Neural progenitor cell (in vitro differentiated cells): ENCODE measurements around the gene CACHD1. TPM values are rescaled to one million over a fixed set of nuclear protein-coding genes. Genes with fewer than 3 reads are reported as not detected.

Experiments
- DNase-seq: peaks from one replicate; pipeline ENCODE4 v3.0.0-alpha.2; 2016; ENCODE audit warnings: low spot score
- H2AFZ ChIP-seq: fragments of 200-600 bp; sonication (generic); replicated peaks from 2 replicates; pipeline ENCODE4 v1.6.1; 2016; ENCODE audit warnings: antibody characterized with exemption
- H3F3A ChIP-seq: fragments of 200-600 bp; sonication (generic); 2 replicates; pipeline ENCODE4 v1.6.1; 2016; ENCODE audit warnings: antibody characterized with exemption, low read depth
- H3K27ac ChIP-seq: fragments of 200-600 bp; sonication (generic); 2 replicates; pipeline ENCODE4 v1.5.1; 2016; ENCODE audit warnings: mild to moderate bottlenecking
- H3K27me3 ChIP-seq: fragments of 200-600 bp; sonication (generic); 2 replicates; pipeline ENCODE4 v1.6.1; 2016; ENCODE audit warnings: mild to moderate bottlenecking, moderate library complexity
- H3K36me3 ChIP-seq: fragments of 200-600 bp; sonication (generic); 2 replicates; pipeline ENCODE4 v1.5.1; 2016
- H3K4me1 ChIP-seq: fragments of 200-600 bp; sonication (generic); 2 replicates; pipeline ENCODE4 v1.6.1; 2016; ENCODE audit warnings: mixed run types
- H3K4me2 ChIP-seq: fragments of 200-600 bp; sonication (generic); 2 replicates; pipeline ENCODE4 v1.6.1; 2016
- H3K4me3 ChIP-seq: fragments of 200-600 bp; sonication (generic); 2 replicates; pipeline ENCODE4 v1.5.1; 2016
- H3K79me2 ChIP-seq: fragments of 200-600 bp; sonication (generic); 2 replicates; pipeline ENCODE4 v1.6.1; 2016; ENCODE audit warnings: low read depth
- H3K9ac ChIP-seq: fragments of 200-600 bp; sonication (generic); 2 replicates; pipeline ENCODE4 v1.6.1; 2016
- H3K9me3 ChIP-seq: fragments of 200-600 bp; sonication (generic); 2 replicates; pipeline ENCODE4 v1.5.1; 2016; ENCODE audit warnings: low read depth
- H4K20me1 ChIP-seq: fragments of 200-600 bp; sonication (generic); 2 replicates; pipeline ENCODE4 v1.6.1; 2016; ENCODE audit warnings: low read depth
- H3K27ac Mint-ChIP-seq: 3 replicates; pipeline ENCODE4 v1.8.0; 2021; ENCODE audit warnings: mixed read lengths
- H3K27me3 Mint-ChIP-seq: 2 replicates; pipeline ENCODE4 v1.8.0; 2022; ENCODE audit warnings: low read depth, mild to moderate bottlenecking, inconsistent platforms, moderate library complexity, mixed read lengths; ENCODE audit not compliant: insufficient read depth
- H3K36me3 Mint-ChIP-seq: 3 replicates; pipeline ENCODE4 v1.8.0; 2021; ENCODE audit warnings: mixed read lengths
- H3K4me1 Mint-ChIP-seq: 3 replicates; pipeline ENCODE4 v1.8.0; 2021; ENCODE audit warnings: mixed read lengths
- H3K4me3 Mint-ChIP-seq: 3 replicates; pipeline ENCODE4 v1.8.0; 2021; ENCODE audit warnings: mild to moderate bottlenecking, moderate library complexity, mixed read lengths
- H3K9me3 Mint-ChIP-seq: 3 replicates; pipeline ENCODE4 v1.8.0; 2020; ENCODE audit warnings: mixed read lengths
- CTCF ChIP-seq: fragments of 200-600 bp; sonication (generic); IDR thresholded peaks from 2 replicates; pipeline ENCODE4 v1.5.1; 2017; ENCODE audit warnings: antibody characterized with exemption, mild to moderate bottlenecking
- EZH2 ChIP-seq: fragments of 200-600 bp; sonication (generic); IDR thresholded peaks from 2 replicates; pipeline ENCODE4 v1.6.1; 2017; ENCODE audit warnings: antibody characterized with exemption, mild to moderate bottlenecking, moderate library complexity
- EZH2phosphoT487 ChIP-seq: fragments of 200-600 bp; sonication (generic); IDR thresholded peaks from 2 replicates; pipeline ENCODE4 v1.6.1; 2017; ENCODE audit warnings: antibody characterized with exemption
- total RNA-seq: library from RNA; depleted of rRNA; stranded (reverse); fragments of >200 nt; gene quantifications from 2 replicates; pipeline ENCODE4 v1.2.3, GENCODE V29; 2015; ENCODE audit warnings: low replicate concordance

Gene CACHD1
- total RNA-seq, 1 donor from 2014 or later: 61.0 TPM

- no peak overlapping the region for H3K27ac Mint-ChIP-seq
Measured at GRCh38 chr1:64686828-64687724, 217.1 kb downstream of the CACHD1 start.

GRCh38 chr1:64687725-64688327 lies 217.9 kb downstream of the CACHD1 start:
- peaks cover 7% of the 10 kb centered on the region for H4K20me1 ChIP-seq
- H3K9me3 ChIP-seq: no peaks in the 10 kb centered on the region
- Mint-ChIP-seq H3K9me3 (no peaks in the 10 kb centered on the region), H3K27me3 (peaks cover 3% of the 10 kb centered on the region), H3K27ac (no peak overlapping the region), H3K4me1 (peaks cover 2% of the 10 kb centered on the region), H3K4me3 (no peak overlapping the region), H3K36me3 (peaks cover 64% of the 10 kb centered on the region)
- no peak overlapping the region for H3K9ac ChIP-seq
- H2AFZ ChIP-seq: no peak overlapping the region
- TF ChIP-seq EZH2phosphoT487: no peak
- TF ChIP-seq CTCF: no peak
- no peak for TF ChIP-seq EZH2
- no peak overlapping the region for H3K4me3 ChIP-seq
- H3F3A ChIP-seq: peaks cover 7% of the 10 kb centered on the region
- H3K36me3 ChIP-seq: peaks cover 12% of the 10 kb centered on the region
- no peaks in the 10 kb centered on the region for H3K79me2 ChIP-seq
- no peak for DNase-seq
- no peaks in the 10 kb centered on the region for H3K4me1 ChIP-seq
- H3K27me3 ChIP-seq: no peaks in the 10 kb centered on the region
- no peak overlapping the region for H3K4me2 ChIP-seq
- no peak overlapping the region for H3K27ac ChIP-seq

More at GRCh38 chr1:64686828-64687724, 217.1 kb downstream of the CACHD1 start:
- peaks cover 7% of the 10 kb centered on the region for H3F3A ChIP-seq
- H3K79me2 ChIP-seq: no peaks in the 10 kb centered on the region
- H3K27ac ChIP-seq: no peak overlapping the region
- H3K4me3 ChIP-seq: no peak overlapping the region
- H3K27me3 ChIP-seq: no peaks in the 10 kb centered on the region
- Mint-ChIP-seq H3K36me3 (peaks cover 69% of the 10 kb centered on the region), H3K27me3 (peaks cover 3% of the 10 kb centered on the region), H3K9me3 (no peaks in the 10 kb centered on the region), H3K4me1 (peaks cover 2% of the 10 kb centered on the region), H3K4me3 (no peak overlapping the region)
- H3K4me1 ChIP-seq: no peaks in the 10 kb centered on the region
- DNase-seq: peak; percentile 52
- peaks cover 7% of the 10 kb centered on the region for H4K20me1 ChIP-seq
- H3K9ac ChIP-seq: no peak overlapping the region
- H3K9me3 ChIP-seq: no peaks in the 10 kb centered on the region
- H2AFZ ChIP-seq: no peak overlapping the region
- no peak overlapping the region for H3K4me2 ChIP-seq
- H3K36me3 ChIP-seq: peaks cover 13% of the 10 kb centered on the region
- TF ChIP-seq CTCF: peak; percentile 73
- TF ChIP-seq EZH2: no peak

- Histone ChIP-seq H3K79me2 (no peaks in the 10 kb centered on the region), H3K27ac (no peak overlapping the region), H3K9ac (no peak overlapping the region), H2AFZ (no peak overlapping the region), H3K27me3 (no peaks in the 10 kb centered on the region), H3K36me3 (no peaks in the 10 kb centered on the region), H3K9me3 (no peaks in the 10 kb centered on the region), H3K4me3 (no peak overlapping the region), H3F3A (no peaks in the 10 kb centered on the region), H3K4me1 (no peaks in the 10 kb centered on the region), H3K4me2 (no peak overlapping the region), H4K20me1 (peaks cover 7% of the 10 kb centered on the region)
- no peak for DNase-seq
- Mint-ChIP-seq H3K9me3 (no peaks in the 10 kb centered on the region), H3K4me3 (no peak overlapping the region), H3K27me3 (peaks cover 3% of the 10 kb centered on the region), H3K4me1 (no peaks in the 10 kb centered on the region), H3K27ac (no peak overlapping the region), H3K36me3 (peaks cover 52% of the 10 kb centered on the region)
- TF ChIP-seq CTCF (no peak), EZH2phosphoT487 (no peak), EZH2 (no peak)
Measured at GRCh38 chr1:64691626-64692025, 221.7 kb downstream of the CACHD1 start.
